Neural cell (in vitro differentiated cells): Measurements from ENCODE around the gene NPRL2.

Experiments
- EP300 ChIP-seq: fragments of 450-650 bp; conservative IDR thresholded peaks from 2 replicates; pipeline ENCODE4 v1.6.1; 2014; ENCODE audit warnings: antibody characterized with exemption, mild to moderate bottlenecking, moderate library complexity; ENCODE audit not compliant: poor library complexity, severe bottlenecking
- EZH2 ChIP-seq: fragments of 200-600, 300-800 bp; shearing (Covaris generic), sonication (generic); IDR thresholded peaks from 2 replicates; pipeline ENCODE4 v1.6.1; 2014; ENCODE audit warnings: antibody characterized with exemption, low read length, borderline replicate concordance, mild to moderate bottlenecking; ENCODE audit not compliant: insufficient read depth, poor library complexity, severe bottlenecking
- MXI1 ChIP-seq: fragments of 450-650 bp; conservative IDR thresholded peaks from 2 replicates; pipeline ENCODE4 v1.6.1; 2014; ENCODE audit warnings: antibody characterized with exemption, mild to moderate bottlenecking; ENCODE audit not compliant: poor library complexity, severe bottlenecking
- POLR2AphosphoS5 ChIP-seq: IDR thresholded peaks from 2 replicates; pipeline ENCODE4 v1.6.1; 2012
- RAD21 ChIP-seq: fragments of 450-650 bp; conservative IDR thresholded peaks from 2 replicates; pipeline ENCODE4 v1.6.1; 2014; ENCODE audit warnings: antibody characterized with exemption, mild to moderate bottlenecking, moderate library complexity
- REST ChIP-seq: IDR thresholded peaks from 2 replicates; pipeline ENCODE4 v1.6.1; 2012; ENCODE audit warnings: borderline replicate concordance
- TAF1 ChIP-seq: IDR thresholded peaks from 2 replicates; pipeline ENCODE4 v1.6.1; 2012; ENCODE audit warnings: low read depth
- TF ChIP-seq, protein P1 (sequence below): fragments of 450-650 bp; IDR thresholded peaks from 2 replicates; pipeline ENCODE4 v1.5.1; 2014; ENCODE audit warnings: antibody characterized with exemption, mild to moderate bottlenecking, moderate library complexity; ENCODE audit not compliant: poor library complexity, severe bottlenecking

- TF ChIP-seq, protein P1, sequence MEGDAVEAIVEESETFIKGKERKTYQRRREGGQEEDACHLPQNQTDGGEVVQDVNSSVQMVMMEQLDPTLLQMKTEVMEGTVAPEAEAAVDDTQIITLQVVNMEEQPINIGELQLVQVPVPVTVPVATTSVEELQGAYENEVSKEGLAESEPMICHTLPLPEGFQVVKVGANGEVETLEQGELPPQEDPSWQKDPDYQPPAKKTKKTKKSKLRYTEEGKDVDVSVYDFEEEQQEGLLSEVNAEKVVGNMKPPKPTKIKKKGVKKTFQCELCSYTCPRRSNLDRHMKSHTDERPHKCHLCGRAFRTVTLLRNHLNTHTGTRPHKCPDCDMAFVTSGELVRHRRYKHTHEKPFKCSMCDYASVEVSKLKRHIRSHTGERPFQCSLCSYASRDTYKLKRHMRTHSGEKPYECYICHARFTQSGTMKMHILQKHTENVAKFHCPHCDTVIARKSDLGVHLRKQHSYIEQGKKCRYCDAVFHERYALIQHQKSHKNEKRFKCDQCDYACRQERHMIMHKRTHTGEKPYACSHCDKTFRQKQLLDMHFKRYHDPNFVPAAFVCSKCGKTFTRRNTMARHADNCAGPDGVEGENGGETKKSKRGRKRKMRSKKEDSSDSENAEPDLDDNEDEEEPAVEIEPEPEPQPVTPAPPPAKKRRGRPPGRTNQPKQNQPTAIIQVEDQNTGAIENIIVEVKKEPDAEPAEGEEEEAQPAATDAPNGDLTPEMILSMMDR = no peak
- TF ChIP-seq REST (no peak), TAF1 (no peak), POLR2AphosphoS5 (no peak), EP300 (no peak), EZH2 (no peak), MXI1 (no peak), RAD21 (no peak)
These were observed 7.6 kb downstream of the NPRL2 start for GRCh38 chr3:50342813-50343633.
